Ovary (tissue), 9 donors: ENCODE results near the gene IFNA21. TPM values are rescaled to one million over a fixed set of nuclear protein-coding genes. Genes with fewer than 3 reads are reported as not detected.

ENCODE experiments used
- DNase-seq, 5 donors: peaks; one replicate each; pipeline ENCODE4 v3.0.0-alpha.2; 2019 to 2020
- H3K27ac ChIP-seq, 2 donors: fragments of 200-600 bp; one replicate each; pipeline versions ENCODE4 v1.5.1 to v1.8.0; 2019 to 2022
- H3K27me3 ChIP-seq: fragments of 200-600 bp; one replicate; pipeline ENCODE4 v1.8.0; 2022
- H3K36me3 ChIP-seq: fragments of 200-600 bp; sonication (generic); one replicate; pipeline ENCODE4 v1.5.1; 2019
- H3K4me1 ChIP-seq: one replicate; pipeline ENCODE4 v1.8.1; 2013; ENCODE audit warnings: mild to moderate bottlenecking, moderate library complexity; ENCODE audit not compliant: insufficient read depth
- H3K4me3 ChIP-seq: fragments of 200-600 bp; sonication (generic); one replicate; pipeline ENCODE4 v1.5.1; 2017
- H3K9me3 ChIP-seq, 2 donors: fragments of 200-600 bp in 1 of 2; sonication (generic) in 1 of 2; one replicate each; pipeline versions ENCODE4 v1.5.1 to v1.8.1; 2013 to 2019; ENCODE audit warnings: mild to moderate bottlenecking in 1 of 2, moderate library complexity in 1 of 2
- CTCF ChIP-seq, 3 donors: fragments of 450-650 bp in 2 of 3; fragments of 200-600 bp in 1 of 3; IDR thresholded peaks; one replicate each; pipeline versions ENCODE4 v1.5.1 to v1.8.0; 2016 to 2022; ENCODE audit warnings: antibody characterized with exemption in 3 of 3, mild to moderate bottlenecking in 1 of 3
- EP300 ChIP-seq: sonication (generic); formaldehyde crosslinking; IDR thresholded peaks from one replicate; pipeline ENCODE4 v1.6.1; 2017; ENCODE audit warnings: antibody characterized with exemption
- POLR2A ChIP-seq: fragments of 450-650 bp; IDR thresholded peaks from one replicate; pipeline ENCODE4 v1.6.1; 2017; ENCODE audit warnings: antibody characterized with exemption, mild to moderate bottlenecking, moderate library complexity
- WGBS, 3 donors: extraction: QIAGEN DNeasy Blood & Tissue Kit in 1 of 3; methylation state at CpG; one replicate each; pipeline versions ENCODE4 v1.1.5 to v1.1.7; 2013 to 2017; 5-methylcytosine and 5-hydroxymethylcytosine counted together
- intact Hi-C, 4 donors: fragments of 100-400 bp; cut with DNase I; formaldehyde crosslinking; loops; one replicate each; pipeline versions ENCODE4 v1.11.0 to v1.15.1; 2022 to 2023
- polyA plus RNA-seq, 2 donors: library from polyadenylated mRNA; stranded (reverse); fragments of 200-250 nt in 1 of 2; fragments of 350-450 nt in 1 of 2; fragmentation: Illumina TruSeq in 1 of 2; extraction: RNeasy Lipid Tissue Mini Kit (QIAGEN cat#74804) in 1 of 2; gene quantifications; one replicate each; pipeline ENCODE4 v1.2.3, GENCODE V29; 2013 to 2014
- total RNA-seq, 7 donors: library from RNA; depleted of rRNA in 2 of 7; stranded (reverse); fragments of >200 nt in 2 of 7; fragmentation: NEBNext Ultra II Directional in 3 of 7; extraction: Animal tissue kit (Norgen Biotek cat#: 25700) in 3 of 7; gene quantifications; one replicate each; pipeline versions ENCODE4 v1.1.0 to v1.2.4, GENCODE V29; 2016 to 2023
- donor health status: DM: no; HTN: no; CAD: no; lungs with moderate emphysema.
- donor health status: DM: no; HTN: no; CAD: no.
- donor health status: Bipolar disorder and iron deficiency.
- donor health status: DM: yes; HTN: yes; CAD: no.
- donor health status: DM: no; HTN: no; CAD: no.
- donor health status: DM: yes; HTN: yes; CAD: no.

Gene IFNA21
- total and polyA plus RNA-seq, 9 donors, result not detected

- no peaks in the 10 kb centered on the region for H3K9me3 ChIP-seq
- no peak overlapping the region for H3K27ac ChIP-seq
- no peaks in the 10 kb centered on the region for H3K27me3 ChIP-seq
- TF ChIP-seq CTCF (IDR thresholded peaks at IDR 0.05), result no peak
- TF ChIP-seq POLR2A, result no peak
- H3K4me1 ChIP-seq, result no peaks in the 10 kb centered on the region
- 20 to 48% (median 38%) methylated on average over 1 of the region's 1 CpG for WGBS, 3 donors
- no peaks in the 10 kb centered on the region for H3K36me3 ChIP-seq
- no peak for DNase-seq
- intact Hi-C loops, result no loop called here
- no peak overlapping the region for H3K4me3 ChIP-seq
These were observed 6.3 kb downstream of the IFNA21 start for GRCh38 chr9:21160178-21160577.

DNA sequence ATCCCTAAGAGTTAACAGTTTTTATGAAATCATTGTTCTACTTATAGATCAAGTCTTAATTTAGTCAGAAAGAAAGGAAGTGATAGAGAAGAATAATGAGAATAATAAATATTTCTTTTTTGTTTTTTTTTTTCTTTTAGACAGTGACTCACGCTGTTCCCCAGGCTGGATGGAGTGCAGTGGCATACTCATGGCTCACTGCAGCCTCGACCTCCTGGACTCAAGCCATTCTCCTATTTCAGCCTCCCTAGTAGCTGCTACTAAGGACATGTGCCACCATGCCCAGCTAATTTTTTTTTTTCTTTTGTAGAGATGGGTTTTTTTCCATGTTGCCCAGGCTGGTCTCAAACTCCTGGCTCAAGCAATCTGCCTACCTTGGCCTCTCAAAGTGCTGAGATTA is 11.0 kb downstream of the IFNA21 start:
- WGBS, 3 donors, result 65 to 74% (median 68%) methylated on average over 2 of the region's 2 CpGs
- DNase-seq, result no peak
- Histone ChIP-seq H3K27ac (no peak overlapping the region), H3K36me3 (no peaks in the 10 kb centered on the region), H3K9me3 (no peaks in the 10 kb centered on the region), H3K27me3 (no peaks in the 10 kb centered on the region), H3K4me3 (no peak overlapping the region), H3K4me1 (no peaks in the 10 kb centered on the region)
- TF ChIP-seq POLR2A (no peak), CTCF (IDR thresholded peaks at IDR 0.05) (no peak), EP300 (no peak)
- intact Hi-C loops, result no loop called here

- Histone ChIP-seq H3K9me3 (no peaks in the 10 kb centered on the region), H3K4me1 (no peaks in the 10 kb centered on the region), H3K27ac (no peak overlapping the region), H3K27me3 (no peaks in the 10 kb centered on the region), H3K4me3 (no peak overlapping the region), H3K36me3 (no peaks in the 10 kb centered on the region)
- intact Hi-C loops, result no loop called here
- no peak for TF ChIP-seq EP300
- TF ChIP-seq CTCF (IDR thresholded peaks at IDR 0.05), result no peak
- TF ChIP-seq POLR2A, result no peak
- DNase-seq, result no peak
- 15 to 24% (median 17%) methylated on average over 3 of the region's 3 CpGs for WGBS, 3 donors
These were observed 12.3 kb downstream of the IFNA21 start for GRCh38 chr9:21154018-21154608.

GRCh38 chr9:21153336-21154017 is 13.0 kb downstream of the IFNA21 start:
- TF ChIP-seq EP300 (no peak), CTCF (IDR thresholded peaks at IDR 0.05) (no peak), POLR2A (no peak)
- intact Hi-C loops, result no loop called here

More at GRCh38 chr9:21153336-21154017, 13.0 kb downstream of the IFNA21 start:
- Histone ChIP-seq H3K9me3 (no peaks in the 10 kb centered on the region), H3K27me3 (no peaks in the 10 kb centered on the region), H3K36me3 (no peaks in the 10 kb centered on the region), H3K4me1 (no peaks in the 10 kb centered on the region), H3K4me3 (no peak overlapping the region), H3K27ac (no peak overlapping the region)
- DNase-seq, result no peak
- 44 to 46% (median 46%) methylated on average over 3 of the region's 3 CpGs for WGBS, 3 donors
